ENCODE results near the gene TNNC1.

TNNC1 gene

DNA sequence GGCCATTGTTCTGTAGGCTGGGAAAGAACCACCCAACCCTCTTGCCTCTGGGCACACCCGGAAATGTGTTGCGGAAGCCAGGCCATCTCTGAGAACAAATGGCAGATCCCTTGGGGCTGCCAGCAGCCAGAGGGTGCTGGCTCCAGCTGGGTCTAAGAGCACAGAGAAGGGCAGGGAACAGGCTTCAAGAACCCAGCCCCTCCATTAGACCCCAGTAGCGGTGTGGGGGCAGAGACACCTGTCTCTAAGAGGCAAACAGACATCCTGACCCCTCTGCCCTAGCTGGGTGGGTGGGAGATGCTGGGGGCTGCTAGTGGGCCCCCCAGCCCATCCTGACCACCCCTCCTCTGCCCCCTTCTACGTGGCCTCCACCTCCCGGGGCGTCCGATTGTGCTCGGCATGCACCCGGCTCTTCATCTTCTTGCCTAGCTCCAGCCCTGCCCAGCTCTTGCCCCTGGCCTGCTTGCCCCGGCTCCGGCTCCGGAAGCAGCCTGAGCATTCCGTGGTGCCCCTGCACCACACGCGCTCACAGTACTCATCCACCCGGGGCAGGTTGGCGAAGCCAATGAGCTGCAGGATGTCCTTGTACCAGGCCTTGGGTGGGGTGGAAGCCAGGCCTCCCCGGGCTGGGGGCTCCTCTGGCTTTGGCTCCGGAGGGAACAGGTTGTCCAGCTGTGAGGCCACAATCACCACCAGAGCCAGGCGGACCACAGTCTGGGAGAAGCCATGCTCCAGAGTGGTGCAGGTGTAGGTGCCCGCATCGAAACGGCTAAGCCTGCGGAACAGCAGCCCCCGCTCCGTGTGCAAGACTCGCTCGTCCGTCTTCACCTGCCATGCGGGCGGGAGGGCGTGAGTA is 18.4 kb downstream of the TNNC1 start:
- DNase-seq (ENCODE audit: low read depth) = no peak
- no peak overlapping the region for H3K4me3 ChIP-seq (ENCODE audit: low read depth, low read length)

DNA sequence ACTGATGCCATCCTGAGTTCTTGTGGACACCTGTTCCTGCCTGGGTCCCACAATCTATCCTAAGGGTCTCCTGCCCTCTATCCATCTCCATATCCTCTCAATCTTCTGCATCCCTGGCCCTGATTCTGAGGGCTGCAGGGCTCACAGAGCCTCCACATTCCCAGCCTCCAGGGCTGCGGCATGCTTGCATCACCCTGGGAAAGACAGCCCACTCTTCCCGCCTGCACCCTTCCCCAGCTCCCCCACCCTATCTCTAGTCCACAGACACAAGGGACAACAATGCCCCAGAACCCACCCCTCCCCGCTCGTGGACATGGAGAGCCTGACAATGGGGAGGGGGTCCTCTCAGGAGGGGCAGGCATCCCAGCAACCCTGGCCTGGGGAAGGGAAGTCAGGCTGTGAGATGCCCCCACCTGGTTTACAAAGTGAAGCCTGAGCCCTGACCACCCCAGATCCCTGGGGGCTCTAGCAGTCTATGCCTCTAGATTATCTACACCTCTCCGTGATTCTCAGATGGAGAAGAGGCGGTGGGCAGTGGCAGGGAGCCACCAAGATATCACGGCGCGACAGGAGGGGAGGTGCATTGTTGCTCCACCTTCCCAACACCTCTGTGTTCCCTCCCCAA is 19.2 kb downstream of the TNNC1 start:
- no peak for DNase-seq (ENCODE audit: low read depth)
- H3K4me3 ChIP-seq (ENCODE audit: low read depth, low read length) = no peak overlapping the region

DNA sequence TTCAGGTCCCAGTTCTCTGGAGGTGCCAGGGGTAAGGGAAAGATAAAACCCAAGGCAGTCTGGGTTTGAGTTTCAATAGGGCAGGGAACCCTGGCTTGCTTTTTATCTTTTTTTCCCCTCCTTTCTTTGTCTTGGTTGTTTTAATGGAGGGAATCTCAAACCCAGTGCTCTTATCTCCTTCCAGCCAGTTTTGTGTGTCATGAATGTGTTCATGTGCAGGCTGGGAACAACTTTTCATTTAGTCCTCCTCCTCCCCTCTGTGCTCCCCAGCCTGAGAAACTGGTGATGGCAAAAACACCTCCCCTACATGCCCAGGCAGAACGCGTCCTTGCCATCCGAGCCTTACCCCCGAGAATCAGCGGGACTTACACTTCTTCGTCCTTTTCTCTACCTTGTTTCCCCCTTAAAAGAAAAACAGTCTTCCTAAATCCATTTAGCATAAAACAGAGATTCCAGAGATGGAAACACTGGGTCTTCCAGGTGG is 19.8 kb downstream of the TNNC1 start:
- no peak overlapping the region for H3K4me3 ChIP-seq (ENCODE audit: low read depth, low read length)
- DNase-seq (ENCODE audit: low read depth) = no peak

DNA sequence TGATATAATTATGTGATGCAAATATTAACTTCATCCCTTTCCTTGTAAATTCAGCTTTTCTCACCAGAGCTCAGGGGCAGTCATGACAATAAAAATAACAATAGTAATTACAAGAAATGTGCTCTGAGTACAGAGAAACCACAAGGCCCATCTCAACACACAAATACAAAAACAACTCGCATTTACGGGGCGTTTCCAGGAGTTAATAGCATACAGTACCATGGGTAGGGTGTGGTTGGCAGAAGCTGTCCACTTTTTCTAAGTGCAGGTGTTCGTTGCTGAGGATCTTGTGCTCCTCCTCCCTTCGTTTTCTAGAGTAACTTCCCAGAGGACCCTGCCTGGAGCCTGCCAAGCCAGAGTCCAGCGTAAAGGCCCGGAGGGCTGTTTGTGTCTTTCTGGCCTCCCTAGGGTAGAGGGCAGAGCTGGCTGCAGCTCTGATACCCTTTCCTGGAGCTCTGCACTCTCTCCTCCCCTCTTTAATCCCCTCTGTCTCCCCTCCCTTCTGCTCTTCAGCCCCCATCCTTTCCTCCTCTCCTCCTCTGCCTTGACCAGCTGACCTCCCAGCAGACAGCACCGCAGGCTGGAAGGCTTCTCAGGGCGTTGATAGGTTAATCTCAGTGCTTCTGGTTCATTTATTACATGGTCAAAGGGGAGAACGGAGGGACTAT is 20.4 kb downstream of the TNNC1 start:
- H3K4me3 ChIP-seq (ENCODE audit: low read depth, low read length) = no peak overlapping the region
- no peak for DNase-seq (ENCODE audit: low read depth)

DNA sequence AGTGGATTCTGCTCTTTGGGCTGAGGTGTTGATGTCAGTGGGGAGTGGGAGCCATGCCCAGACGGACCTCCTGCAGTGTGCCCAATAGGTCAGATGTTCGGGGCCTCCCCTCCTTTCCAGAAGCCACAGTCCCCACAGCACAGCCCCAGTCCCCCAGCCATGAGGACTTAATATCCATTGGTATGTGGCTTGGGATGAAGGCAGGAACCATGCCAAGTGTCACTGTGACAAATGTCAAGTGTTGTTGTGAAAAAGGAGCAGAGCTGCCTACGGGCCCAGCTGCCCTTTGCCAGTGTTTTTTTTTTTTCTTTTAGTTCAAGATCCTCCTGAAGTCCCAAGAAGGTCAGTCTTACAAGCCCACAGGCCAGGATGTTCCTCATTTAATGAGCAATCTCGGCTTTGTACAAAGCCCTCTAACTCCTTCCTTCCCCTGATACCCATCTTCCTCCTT is 21.1 kb downstream of the TNNC1 start:
- DNase-seq (ENCODE audit: low read depth) = no peak
- no peak overlapping the region for H3K4me3 ChIP-seq (ENCODE audit: low read depth, low read length)

DNA sequence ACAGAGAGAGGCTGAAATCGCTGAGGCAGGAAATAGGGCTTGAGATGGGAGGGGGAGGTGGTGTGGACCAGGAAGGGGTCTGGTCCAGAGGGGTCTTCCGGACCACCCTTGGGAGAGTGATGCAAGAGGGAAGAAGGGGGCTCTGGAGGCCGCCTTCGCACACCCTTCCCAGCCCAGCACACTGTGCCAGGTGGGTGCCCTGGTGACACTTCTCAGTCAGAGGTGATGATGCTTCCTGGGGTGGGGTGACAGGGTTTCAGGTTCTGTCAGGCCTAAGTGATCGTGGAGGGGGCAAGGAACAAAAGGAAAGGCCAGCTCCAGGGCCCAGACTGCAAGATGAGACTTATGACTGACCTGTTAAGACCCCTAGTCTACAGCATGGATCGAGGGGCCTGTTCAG is 21.6 kb downstream of the TNNC1 start:
- H3K4me3 ChIP-seq (ENCODE audit: low read depth, low read length) = no peak overlapping the region
- DNase-seq (ENCODE audit: low read depth) = no peak

DNA sequence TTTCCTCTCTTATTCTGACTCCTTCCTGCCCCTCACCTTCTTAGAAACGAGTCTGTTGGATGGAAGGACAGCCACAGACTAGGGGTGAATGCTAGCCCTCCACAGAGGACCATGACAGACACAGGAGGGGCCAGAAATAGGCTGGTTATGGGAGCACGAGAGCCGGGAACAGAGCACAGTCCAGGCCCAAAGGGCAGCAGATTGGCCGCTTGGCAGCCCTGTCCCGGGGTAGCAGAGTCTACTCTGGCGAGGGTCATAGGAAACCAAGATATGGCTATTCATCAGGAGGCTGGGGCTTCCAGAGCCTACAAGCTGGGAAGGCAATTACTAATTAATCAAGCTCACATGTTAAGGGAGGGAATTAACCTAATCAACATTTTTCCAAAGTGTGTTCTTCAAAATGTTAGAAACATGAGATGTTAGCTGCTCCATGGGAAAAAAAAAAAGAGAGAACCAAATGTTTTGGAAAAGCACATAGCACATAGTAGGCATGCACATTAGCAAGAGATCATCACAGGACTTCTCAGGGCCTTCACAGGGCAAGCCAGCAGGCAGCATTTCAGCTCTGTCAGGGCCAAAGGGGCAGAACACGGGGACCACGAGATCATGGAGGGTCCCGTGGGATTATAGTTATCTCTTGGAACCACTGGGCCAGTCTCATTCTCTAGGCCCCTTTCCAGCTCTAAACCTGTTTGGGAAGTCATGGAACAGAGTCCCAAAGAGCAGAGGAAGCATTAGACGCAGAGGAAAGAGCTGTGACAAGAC is 22.2 kb downstream of the TNNC1 start:
- no peak overlapping the region for H3K4me3 ChIP-seq (ENCODE audit: low read depth, low read length)
- DNase-seq (ENCODE audit: low read depth) = no peak

DNA sequence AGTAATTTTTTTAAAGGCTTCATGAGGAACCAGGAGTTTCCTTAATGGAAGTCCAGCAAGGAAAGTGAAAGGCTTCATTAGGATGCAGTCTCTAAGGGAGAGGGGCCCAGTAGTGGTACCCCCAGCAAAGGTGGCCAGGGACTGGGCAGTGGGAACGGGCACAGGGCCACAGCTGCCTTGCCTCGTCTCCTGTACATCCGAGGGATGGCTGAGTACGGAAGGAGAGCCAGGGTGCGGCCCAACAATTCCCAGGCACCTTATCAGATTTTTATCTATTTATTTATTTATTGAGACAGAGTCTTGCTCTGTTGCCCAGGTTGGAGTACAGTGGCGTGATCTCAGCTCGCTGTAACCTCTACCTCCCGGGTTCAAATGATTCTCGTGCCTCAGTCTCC is 23.4 kb downstream of the TNNC1 start:
- DNase-seq (ENCODE audit: low read depth) = no peak
- H3K4me3 ChIP-seq (ENCODE audit: low read depth, low read length) = no peak overlapping the region

DNA sequence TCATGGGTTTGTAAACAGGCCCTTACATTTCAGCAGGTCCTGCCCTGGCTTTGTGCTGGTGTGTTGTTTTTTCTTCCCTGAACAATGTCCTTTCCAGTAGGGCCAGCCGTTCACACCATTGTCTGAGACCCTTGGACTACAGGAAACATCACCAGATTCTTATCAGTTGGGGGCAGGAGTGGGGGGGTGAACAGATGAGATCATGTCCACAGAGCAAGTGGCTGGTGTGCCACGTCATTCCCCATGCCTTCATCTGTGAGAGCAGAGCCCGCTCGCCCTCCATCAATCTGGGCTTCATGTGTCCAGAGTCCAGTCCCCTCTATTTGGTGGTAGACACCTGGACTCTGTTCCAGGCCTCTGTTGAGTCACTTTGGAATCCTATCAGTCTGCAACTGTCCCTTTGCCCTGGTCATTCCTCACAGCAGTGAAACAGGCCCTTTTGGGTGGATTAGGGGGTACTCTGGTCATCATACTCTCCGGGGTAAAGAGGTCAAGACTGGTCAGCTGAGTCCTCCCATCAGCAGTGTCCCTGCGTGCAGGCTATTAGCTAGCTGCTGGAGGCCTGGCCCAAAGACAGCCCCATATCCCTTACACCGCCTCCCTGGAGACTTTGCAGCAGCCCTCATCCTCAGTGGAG is 23.9 kb downstream of the TNNC1 start:
- no peak overlapping the region for H3K4me3 ChIP-seq (ENCODE audit: low read depth, low read length)
- DNase-seq (ENCODE audit: low read depth) = no peak

DNA sequence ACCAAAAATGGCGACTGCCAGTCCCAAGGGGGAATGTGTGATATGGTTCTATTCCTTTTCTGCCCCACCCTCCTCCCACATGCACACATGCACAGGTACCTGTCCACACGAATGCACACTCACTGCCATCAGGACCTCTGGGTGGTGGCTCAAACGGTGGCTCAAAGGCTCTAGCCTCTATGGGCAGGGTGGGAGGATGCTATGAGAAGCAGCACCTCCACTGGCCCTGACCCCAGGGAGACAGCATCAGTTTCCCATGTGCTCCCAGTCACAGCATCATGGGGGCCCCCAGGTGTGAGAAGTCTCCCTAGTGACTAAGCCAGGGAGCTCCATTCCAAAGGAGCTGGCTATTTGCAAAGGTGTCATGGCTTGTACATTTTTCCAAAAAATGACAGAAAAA is 24.8 kb downstream of the TNNC1 start:
- no peak for DNase-seq (ENCODE audit: low read depth)
- no peak overlapping the region for H3K4me3 ChIP-seq (ENCODE audit: low read depth, low read length)

DNA sequence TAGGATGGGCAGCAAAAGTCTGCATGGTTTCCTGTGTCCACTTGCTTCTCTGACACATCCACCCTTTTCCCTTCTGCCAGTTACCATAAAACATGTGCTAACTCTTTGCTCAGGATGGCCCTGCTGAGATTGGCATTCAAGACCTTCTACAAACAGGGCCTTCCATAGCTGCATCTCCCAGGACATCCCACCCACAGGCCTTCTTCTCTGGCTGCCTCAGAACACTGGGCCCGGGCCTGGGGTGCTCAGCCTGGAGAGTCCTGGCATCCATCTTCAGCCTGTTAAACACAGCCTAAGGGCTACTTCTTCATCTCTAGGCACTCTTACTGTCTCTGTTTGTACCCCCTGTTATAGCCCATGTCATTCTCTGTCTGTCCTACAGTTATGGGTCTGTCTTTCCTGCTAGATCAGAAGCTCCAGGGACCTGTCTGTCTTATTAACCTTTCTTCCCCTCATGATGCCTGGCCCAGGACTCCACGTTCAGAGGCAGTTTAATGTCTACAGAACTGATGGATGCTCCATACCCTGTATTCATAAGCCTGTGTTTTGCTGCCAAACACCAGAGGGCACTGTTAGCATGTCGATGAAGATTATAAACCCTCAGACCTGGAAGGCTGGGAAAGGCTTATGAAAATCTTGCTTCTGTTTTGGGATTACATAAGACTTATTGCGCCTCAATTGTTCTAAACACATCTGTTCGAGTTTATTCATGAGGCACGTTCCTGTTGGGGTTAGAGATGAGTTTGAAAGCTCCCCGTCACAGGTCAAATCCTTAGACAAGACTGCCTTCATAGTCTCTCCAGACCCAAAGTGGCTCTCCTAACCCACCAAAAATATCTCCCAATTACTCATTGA is 25.5 kb downstream of the TNNC1 start:
- H3K4me3 ChIP-seq (ENCODE audit: low read depth, low read length) = no peak overlapping the region
- DNase-seq (ENCODE audit: low read depth) = no peak

DNA sequence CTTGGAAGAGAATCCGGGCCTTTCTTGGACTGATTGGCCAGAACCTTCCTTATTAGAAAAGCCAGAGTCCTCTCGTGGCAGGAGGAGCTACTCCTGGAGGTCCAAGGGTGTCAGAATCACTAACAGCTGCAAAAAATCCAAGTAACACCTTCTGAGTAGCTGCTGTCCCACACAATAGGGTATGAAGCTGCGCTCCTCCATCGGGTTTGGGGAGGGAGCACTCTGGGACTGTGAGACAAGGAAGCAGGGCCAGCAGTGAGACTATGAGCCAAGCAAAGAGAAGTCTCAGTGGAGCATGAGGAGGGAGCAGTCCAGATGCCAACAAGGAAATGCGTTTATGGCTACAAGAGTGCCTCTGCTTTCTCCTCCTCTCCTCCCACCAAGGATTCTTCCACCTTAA is 30.7 kb downstream of the TNNC1 start:
- no peak overlapping the region for H3K4me3 ChIP-seq (ENCODE audit: low read depth, low read length)
- no peak for DNase-seq (ENCODE audit: low read depth)

DNA sequence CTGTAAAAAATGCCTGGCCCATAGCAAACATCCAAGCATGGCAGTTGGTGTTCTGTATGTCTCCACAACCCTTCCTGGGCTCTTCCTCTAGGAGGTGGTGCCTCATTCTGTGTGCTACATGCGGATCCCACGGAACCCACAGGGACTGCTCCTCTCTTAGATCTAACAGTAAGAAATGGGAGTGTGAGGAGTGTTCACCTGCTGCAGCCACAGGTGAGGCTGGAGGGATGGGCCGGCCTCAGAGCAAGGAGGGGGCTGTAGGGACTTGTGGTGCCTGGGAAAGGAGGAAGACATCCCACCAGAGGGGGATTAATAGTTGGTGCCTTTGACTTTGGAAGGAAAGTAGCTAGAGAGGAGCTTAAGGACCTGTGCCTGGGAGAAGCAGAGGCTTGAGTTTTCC is 31.2 kb downstream of the TNNC1 start:
- no peak overlapping the region for H3K4me3 ChIP-seq (ENCODE audit: low read depth, low read length)
- DNase-seq (ENCODE audit: low read depth) = no peak

DNA sequence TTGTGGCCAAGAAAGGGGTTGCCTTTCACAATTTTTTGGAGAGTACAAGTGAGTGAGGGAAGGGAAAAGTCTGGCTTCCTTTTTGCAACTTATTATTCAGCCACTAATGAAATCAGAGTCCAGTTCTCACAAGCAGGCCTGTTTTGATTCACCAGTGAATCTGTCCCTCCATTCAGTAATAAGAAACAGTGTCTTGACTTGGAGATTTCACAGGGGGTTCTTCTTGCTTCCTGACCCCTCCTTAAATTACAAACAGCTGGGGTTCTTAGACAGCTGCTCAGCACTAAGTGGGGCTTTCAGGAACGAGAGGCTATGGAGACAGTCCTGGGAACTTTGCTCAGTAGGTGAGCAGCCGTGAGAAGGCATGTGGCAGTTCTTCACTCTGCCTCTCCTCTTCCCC is 33.5 kb downstream of the TNNC1 start:
- DNase-seq (ENCODE audit: low read depth) = no peak
- H3K4me3 ChIP-seq (ENCODE audit: low read depth, low read length) = no peak overlapping the region

DNA sequence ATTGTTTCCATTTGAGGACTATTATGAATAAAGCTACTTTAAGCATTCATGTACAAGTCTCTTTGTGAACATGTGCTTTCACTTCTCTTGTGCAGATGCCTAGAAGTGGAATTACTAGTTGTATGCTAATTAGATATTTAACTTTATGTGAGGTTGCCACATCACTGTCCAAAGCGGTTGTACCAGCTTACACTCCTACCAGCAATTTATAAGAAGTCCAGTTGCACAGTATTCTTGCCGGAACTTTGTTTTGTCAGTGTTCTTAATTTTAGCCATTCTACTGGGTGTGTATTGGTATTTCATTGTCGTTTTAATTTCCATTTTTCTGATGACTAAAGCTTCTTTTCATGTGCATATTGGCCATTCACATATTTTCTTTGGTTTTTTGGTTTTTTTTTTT is 38.0 kb downstream of the TNNC1 start:
- H3K4me3 ChIP-seq (ENCODE audit: low read depth, low read length) = no peak overlapping the region
- no peak for DNase-seq (ENCODE audit: low read depth)

DNA sequence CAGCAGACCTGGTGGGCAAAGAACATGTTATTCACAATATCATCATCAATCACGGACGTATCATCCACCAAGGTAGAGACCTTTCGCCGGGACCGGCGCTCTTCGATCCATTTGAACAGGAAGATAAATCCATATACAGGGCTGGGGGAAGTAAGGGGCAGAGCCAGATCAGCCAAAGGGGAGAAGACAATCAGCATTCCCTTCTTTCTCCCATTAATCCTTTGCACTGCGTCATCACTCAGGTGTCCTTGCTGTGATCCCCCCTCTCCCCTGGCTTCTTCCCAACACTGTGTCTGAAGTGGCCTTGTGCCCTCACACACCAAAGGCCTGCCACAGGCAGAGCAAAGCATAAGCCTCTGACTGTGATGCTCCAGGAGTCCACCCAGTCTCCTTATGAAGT is 45.4 kb downstream of the TNNC1 start:
- H3K4me3 ChIP-seq (ENCODE audit: low read depth, low read length) = peak overlapping the region; percentile 96
- DNase-seq (ENCODE audit: low read depth) = no peak

DNA sequence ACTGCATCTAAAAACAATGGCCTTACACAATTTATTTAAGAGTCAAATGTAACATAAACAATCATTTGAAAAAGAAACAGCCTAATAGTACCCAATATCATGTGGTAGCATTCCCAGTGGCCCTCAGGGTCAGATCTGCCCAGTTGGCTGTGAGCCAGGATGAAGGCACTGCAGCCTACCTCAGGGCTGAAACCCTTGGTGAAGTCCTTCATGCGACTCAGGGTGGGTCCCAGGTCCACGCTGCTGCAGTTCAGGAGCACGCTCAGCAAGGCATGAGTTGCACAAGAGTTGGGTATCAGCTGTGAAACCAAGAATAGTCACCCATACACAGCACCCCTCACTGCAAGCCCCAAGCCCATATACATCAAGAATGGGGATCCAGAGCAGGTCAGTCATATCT is 46.1 kb downstream of the TNNC1 start:
- DNase-seq (ENCODE audit: low read depth) = no peak
- H3K4me3 ChIP-seq (ENCODE audit: low read depth, low read length) = no peak overlapping the region

DNA sequence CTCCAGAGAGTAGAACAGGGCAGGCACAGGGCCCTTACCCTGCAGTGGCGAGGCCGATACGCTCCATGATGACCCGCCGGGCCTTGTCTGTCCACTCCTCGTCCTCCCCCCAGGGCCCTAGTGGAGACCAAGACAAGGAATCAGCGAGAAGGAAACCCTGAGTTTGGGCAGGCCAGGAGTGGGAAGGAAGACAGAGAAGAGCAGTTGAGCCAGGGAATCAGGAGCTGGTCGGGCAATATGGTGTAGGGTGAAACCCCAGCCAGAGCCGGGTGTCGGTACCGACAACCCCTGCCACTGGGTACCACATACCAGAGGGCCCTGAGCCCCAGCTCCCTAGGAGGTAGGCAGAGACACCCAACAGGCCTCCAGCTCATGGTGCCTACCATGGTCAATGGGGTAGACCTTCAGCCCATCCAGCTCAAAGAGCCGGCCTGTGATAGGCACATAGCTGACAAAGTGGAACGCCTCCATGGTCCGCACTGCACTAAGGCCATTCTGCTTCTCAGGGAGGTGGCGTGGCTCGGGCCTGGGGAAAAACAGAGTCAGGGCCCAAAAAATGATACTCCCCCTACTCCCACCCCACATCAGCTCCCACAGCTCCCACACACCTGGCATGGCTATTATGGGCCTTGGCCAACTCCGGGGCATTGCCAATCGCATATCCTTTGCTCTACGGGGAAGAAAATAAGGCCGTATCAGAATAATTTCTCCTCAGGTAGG is 46.9 kb downstream of the TNNC1 start:
- DNase-seq (ENCODE audit: low read depth) = no peak
- H3K4me3 ChIP-seq (ENCODE audit: low read depth, low read length) = no peak overlapping the region
